ENCODE measurements around the gene TRIO. TPM values are rescaled to one million over a fixed set of nuclear protein-coding genes. Genes with fewer than 3 reads are reported as not detected.

TRIO gene
- total and polyA plus RNA-seq, 2 of the 8 experiments (the other 6 are each of a cell fraction or from before 2014, with no cell fraction given): 35.1 to 69.1 TPM

DNA sequence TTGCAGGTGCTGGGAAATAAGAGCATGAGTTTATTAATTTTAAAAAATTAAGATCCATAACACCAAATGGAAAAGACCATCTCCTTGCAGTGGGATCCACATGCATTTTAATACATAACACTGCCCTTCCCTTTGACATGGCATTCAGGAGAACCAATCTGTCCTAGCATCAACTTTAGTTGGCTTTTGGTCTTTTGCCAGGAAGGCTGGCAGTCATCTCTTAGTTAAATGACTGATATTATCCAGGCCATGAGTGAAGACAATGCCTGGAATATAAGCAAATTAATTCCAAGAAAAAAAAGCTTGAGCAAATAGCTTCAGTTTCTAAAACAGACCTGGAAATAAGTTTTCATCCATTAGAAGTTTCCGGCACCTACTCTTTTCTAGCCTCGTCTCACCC, 383.4 kb downstream of the TRIO start (continued):
- TF ChIP-seq, protein P1, sequence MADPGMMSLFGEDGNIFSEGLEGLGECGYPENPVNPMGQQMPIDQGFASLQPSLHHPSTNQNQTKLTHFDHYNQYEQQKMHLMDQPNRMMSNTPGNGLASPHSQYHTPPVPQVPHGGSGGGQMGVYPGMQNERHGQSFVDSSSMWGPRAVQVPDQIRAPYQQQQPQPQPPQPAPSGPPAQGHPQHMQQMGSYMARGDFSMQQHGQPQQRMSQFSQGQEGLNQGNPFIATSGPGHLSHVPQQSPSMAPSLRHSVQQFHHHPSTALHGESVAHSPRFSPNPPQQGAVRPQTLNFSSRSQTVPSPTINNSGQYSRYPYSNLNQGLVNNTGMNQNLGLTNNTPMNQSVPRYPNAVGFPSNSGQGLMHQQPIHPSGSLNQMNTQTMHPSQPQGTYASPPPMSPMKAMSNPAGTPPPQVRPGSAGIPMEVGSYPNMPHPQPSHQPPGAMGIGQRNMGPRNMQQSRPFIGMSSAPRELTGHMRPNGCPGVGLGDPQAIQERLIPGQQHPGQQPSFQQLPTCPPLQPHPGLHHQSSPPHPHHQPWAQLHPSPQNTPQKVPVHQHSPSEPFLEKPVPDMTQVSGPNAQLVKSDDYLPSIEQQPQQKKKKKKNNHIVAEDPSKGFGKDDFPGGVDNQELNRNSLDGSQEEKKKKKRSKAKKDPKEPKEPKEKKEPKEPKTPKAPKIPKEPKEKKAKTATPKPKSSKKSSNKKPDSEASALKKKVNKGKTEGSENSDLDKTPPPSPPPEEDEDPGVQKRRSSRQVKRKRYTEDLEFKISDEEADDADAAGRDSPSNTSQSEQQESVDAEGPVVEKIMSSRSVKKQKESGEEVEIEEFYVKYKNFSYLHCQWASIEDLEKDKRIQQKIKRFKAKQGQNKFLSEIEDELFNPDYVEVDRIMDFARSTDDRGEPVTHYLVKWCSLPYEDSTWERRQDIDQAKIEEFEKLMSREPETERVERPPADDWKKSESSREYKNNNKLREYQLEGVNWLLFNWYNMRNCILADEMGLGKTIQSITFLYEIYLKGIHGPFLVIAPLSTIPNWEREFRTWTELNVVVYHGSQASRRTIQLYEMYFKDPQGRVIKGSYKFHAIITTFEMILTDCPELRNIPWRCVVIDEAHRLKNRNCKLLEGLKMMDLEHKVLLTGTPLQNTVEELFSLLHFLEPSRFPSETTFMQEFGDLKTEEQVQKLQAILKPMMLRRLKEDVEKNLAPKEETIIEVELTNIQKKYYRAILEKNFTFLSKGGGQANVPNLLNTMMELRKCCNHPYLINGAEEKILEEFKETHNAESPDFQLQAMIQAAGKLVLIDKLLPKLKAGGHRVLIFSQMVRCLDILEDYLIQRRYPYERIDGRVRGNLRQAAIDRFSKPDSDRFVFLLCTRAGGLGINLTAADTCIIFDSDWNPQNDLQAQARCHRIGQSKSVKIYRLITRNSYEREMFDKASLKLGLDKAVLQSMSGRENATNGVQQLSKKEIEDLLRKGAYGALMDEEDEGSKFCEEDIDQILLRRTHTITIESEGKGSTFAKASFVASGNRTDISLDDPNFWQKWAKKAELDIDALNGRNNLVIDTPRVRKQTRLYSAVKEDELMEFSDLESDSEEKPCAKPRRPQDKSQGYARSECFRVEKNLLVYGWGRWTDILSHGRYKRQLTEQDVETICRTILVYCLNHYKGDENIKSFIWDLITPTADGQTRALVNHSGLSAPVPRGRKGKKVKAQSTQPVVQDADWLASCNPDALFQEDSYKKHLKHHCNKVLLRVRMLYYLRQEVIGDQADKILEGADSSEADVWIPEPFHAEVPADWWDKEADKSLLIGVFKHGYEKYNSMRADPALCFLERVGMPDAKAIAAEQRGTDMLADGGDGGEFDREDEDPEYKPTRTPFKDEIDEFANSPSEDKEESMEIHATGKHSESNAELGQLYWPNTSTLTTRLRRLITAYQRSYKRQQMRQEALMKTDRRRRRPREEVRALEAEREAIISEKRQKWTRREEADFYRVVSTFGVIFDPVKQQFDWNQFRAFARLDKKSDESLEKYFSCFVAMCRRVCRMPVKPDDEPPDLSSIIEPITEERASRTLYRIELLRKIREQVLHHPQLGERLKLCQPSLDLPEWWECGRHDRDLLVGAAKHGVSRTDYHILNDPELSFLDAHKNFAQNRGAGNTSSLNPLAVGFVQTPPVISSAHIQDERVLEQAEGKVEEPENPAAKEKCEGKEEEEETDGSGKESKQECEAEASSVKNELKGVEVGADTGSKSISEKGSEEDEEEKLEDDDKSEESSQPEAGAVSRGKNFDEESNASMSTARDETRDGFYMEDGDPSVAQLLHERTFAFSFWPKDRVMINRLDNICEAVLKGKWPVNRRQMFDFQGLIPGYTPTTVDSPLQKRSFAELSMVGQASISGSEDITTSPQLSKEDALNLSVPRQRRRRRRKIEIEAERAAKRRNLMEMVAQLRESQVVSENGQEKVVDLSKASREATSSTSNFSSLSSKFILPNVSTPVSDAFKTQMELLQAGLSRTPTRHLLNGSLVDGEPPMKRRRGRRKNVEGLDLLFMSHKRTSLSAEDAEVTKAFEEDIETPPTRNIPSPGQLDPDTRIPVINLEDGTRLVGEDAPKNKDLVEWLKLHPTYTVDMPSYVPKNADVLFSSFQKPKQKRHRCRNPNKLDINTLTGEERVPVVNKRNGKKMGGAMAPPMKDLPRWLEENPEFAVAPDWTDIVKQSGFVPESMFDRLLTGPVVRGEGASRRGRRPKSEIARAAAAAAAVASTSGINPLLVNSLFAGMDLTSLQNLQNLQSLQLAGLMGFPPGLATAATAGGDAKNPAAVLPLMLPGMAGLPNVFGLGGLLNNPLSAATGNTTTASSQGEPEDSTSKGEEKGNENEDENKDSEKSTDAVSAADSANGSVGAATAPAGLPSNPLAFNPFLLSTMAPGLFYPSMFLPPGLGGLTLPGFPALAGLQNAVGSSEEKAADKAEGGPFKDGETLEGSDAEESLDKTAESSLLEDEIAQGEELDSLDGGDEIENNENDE (IDR thresholded peaks at IDR 0.05; ENCODE audit: insufficient replicate concordance, low read length): no peak
- TF ChIP-seq, protein P2, sequence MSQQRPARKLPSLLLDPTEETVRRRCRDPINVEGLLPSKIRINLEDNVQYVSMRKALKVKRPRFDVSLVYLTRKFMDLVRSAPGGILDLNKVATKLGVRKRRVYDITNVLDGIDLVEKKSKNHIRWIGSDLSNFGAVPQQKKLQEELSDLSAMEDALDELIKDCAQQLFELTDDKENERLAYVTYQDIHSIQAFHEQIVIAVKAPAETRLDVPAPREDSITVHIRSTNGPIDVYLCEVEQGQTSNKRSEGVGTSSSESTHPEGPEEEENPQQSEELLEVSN (IDR thresholded peaks at IDR 0.05): no peak
- TF ChIP-seq, protein P3, sequence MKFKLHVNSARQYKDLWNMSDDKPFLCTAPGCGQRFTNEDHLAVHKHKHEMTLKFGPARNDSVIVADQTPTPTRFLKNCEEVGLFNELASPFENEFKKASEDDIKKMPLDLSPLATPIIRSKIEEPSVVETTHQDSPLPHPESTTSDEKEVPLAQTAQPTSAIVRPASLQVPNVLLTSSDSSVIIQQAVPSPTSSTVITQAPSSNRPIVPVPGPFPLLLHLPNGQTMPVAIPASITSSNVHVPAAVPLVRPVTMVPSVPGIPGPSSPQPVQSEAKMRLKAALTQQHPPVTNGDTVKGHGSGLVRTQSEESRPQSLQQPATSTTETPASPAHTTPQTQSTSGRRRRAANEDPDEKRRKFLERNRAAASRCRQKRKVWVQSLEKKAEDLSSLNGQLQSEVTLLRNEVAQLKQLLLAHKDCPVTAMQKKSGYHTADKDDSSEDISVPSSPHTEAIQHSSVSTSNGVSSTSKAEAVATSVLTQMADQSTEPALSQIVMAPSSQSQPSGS (IDR thresholded peaks at IDR 0.05; ENCODE audit: low read length): no peak
- TF ChIP-seq KDM1A (IDR thresholded peaks at IDR 0.05; ENCODE audit: borderline replicate concordance, low read length): no peak
- no peak for TF ChIP-seq GTF2F1 (IDR thresholded peaks at IDR 0.05; ENCODE audit: borderline replicate concordance, low read depth, low read length)
- no peak for TF ChIP-seq RXRA (IDR thresholded peaks at IDR 0.05; ENCODE audit: insufficient read depth, low read depth, low read length)
